NOMO-1 treated with DMSO at 0.1 percent for 48 hours (cell line): ENCODE data around the gene LGALS12.

Experiments used
- DNase-seq: peaks from one replicate; lab custom pipeline; 2025; ENCODE audit not compliant: unreplicated experiment; lab: John Stamatoyannopoulos, UW

Gene LGALS12

DNA sequence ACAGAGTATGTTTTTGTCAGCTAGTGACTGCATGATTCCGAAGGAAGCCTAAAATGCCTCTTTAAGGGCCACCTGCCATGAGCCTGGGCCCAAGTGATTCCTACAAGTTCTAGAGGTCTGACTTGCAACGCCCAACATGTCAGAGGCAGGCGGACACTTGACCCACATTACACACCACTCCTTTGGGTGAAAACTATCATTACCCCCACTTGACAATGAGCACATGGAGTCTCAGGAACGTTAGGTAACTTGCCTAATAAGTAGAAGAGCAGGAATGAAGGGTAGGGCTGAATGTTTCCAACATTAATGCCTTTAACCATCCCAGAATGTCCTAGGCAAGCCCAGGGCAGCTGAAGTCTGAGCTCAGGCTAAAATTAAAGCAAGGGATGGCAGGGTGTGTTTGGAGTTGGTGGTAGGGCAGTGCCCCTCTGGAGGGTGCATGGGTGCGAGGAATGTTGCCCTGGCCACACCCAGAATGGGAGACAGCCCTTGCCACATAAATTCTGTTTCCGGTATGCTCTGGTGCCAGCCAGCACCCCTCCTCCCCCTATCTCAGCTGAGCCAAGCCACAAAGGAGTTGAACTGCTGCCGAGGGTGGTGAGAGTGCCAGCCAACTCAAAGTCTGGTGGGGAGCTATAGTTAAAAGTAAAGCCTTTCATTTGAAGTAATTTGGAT, 54.8 kb downstream of the LGALS12 start:
- no peak for DNase-seq

DNA sequence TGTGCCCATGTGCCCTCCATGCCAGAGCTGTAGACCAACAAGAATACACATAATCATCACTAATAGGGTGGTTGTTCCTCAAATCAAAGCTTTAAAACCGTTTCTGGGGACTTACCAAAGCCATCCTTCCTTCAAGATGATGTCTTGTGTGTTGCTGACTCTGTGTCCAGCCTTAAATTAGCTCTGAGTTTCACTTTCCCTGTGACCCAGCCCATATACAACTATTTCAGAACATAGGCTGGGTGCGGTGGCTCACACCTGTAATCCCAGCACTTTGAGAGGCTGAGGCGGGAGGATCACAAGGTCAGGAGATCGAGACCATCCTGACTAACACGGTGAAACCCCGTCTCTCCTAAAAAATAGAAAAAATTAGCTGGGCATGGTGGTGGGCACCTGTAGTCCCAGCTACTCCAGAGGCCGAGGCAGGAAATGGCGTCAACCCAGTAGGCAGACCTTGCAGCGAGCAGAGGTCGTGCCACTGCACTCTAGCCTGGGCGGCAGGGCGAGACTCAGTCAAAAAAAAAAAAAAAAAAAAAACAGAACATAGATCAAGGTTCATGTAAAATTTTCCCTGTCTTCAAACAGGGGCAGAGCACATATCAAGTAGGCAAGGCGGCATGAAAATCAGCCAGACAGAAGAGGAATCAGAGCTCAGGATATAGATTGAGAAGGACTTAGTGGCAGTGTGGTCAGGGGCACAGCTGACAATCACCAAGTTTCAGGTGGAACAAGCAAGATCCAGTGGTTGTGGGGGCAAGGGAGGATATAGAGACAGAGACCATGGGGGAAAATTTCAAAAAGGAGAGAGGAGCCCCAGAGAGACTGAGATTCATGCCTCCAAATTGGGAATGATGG, 57.5 kb downstream of the LGALS12 start, which contains the start of gene PLAAT2:
Gene PLAAT2, minus strand, starts transcription at position 179 of the 855 bp plus-strand sequence. Its CDS starts 55 bp downstream, at position 124.
- DNase-seq: no peak

DNA sequence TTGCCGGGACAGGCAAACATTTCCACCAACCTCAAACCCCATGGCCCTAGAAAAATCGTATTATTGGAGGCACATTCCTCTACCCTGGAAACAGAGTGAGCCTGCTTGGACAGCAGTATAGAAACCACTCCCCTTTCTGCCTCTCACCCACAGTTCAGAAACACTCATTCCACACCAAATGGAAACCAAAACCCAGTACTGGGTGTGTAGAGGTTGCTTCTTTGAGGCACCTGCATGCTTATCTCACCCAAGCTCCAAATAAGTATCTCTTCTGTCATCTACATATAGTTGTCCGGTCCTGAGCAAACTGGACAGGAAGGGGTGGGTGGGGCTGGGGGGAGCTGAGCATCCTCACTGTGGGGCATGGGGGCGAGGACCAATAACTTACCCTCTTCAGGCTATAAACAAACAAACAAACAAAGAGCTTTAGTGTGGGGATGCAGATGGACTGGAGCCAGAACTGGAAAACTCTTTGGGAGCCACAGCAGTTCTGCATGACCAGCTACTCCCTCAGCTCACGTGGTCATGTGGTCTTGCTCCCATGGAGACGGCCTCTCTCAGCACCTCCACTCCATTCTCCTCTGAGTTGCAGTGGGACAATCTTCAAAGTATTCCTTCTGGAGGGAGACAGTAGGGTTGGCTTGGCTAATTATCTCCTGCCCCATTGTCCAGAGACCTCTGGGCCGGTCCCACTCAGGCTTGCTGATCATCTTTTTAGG, 58.3 kb downstream of the LGALS12 start:
- no peak for DNase-seq

DNA sequence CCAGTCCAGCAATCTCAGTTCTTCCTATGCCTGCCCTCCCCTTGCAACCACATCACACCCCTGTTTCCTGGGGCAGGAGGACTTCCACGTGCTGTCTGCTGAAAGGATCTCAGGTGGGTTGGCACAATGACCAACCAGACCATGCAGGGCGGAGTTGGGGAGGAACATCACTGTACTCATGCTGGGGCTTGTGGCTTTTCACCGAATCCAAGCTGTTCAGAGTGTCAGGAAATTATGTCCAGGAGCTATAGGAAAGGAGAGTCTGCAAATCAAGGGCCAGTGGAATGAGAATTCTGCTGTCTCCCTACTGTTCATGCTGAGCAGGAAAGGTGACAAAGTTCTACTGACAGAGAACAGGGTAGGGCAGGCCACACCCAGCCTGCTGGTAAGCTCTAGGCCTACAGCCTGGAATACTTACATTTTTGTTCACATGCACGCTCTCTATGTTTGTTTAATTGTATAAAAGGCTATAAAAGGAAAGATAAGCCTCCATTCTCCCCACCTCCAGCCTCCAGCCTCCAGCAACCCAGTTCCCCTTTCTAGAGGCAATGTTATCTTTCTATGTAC, 59.0 kb downstream of the LGALS12 start:
- DNase-seq: no peak
